VCaP (cell line): ENCODE results near the gene PTPRN2.

Source experiments
- H3K27ac ChIP-seq: fragments of 450-650 bp; 2 replicates; pipeline ENCODE4 v1.5.1; 2017
- CTCF ChIP-seq: fragments of 450-650 bp; conservative IDR thresholded peaks from 2 replicates; pipeline ENCODE4 v1.5.1; 2017; ENCODE audit warnings: mild to moderate bottlenecking, moderate library complexity

PTPRN2 gene

GRCh38 chr7:158411232-158411950 is 176.2 kb downstream of the PTPRN2 start:
- no peak overlapping the region for H3K27ac ChIP-seq

GRCh38 chr7:158410720-158411119 is 176.9 kb downstream of the PTPRN2 start:
- no peak for TF ChIP-seq CTCF
- H3K27ac ChIP-seq, result no peak overlapping the region

More at GRCh38 chr7:158411232-158411950, 176.2 kb downstream of the PTPRN2 start:
- TF ChIP-seq CTCF, result no peak

GRCh38 chr7:158409816-158410330 is 177.8 kb downstream of the PTPRN2 start:
- H3K27ac ChIP-seq, result no peak overlapping the region
- no peak for TF ChIP-seq CTCF

GRCh38 chr7:158409120-158409519 is 178.5 kb downstream of the PTPRN2 start:
- no peak overlapping the region for H3K27ac ChIP-seq
- no peak for TF ChIP-seq CTCF

- peak; percentile 29 for TF ChIP-seq CTCF
- H3K27ac ChIP-seq, result no peak overlapping the region
Measured at GRCh38 chr7:158408318-158408920, 179.2 kb downstream of the PTPRN2 start.

- peak; percentile 77 for TF ChIP-seq CTCF
- H3K27ac ChIP-seq, result no peak overlapping the region
Measured at GRCh38 chr7:158407581-158408317, 179.9 kb downstream of the PTPRN2 start.

GRCh38 chr7:158406801-158407200 is 180.8 kb downstream of the PTPRN2 start:
- TF ChIP-seq CTCF, result no peak

More at GRCh38 chr7:158406801-158407200, 180.8 kb downstream of the PTPRN2 start:
- no peak overlapping the region for H3K27ac ChIP-seq
